ENCODE measurements around the gene BEX3.
"Not testable (repeated sequence)": the region's sequence is repeated elsewhere in the genome, so short reads cannot be mapped to it uniquely, and the experiment has no call there.

The BEX3 gene

GRCh38 chrX:103376979-103377324 is 614 bp downstream of the BEX3 start:
- H3K4me3 ChIP-seq (replicated peaks; ENCODE audit: low read depth, low read length): peak overlapping the region; percentile 65
- no peak for TF ChIP-seq CTCF (IDR thresholded peaks at IDR 0.05; ENCODE audit: low read depth, low read length, missing control alignments)
- DNase-seq (ENCODE audit: extremely low read depth, low read depth): no peak

- DNase-seq (ENCODE audit: extremely low read depth, low read depth): no peak
- TF ChIP-seq CTCF (IDR thresholded peaks at IDR 0.05; ENCODE audit: low read depth, low read length, missing control alignments): no peak
- H3K4me3 ChIP-seq (replicated peaks; ENCODE audit: low read depth, low read length): no peak overlapping the region
Observed at GRCh38 chrX:103378990-103379389, 2.7 kb downstream of the BEX3 start.

- H3K4me3 ChIP-seq (replicated peaks; ENCODE audit: low read depth, low read length): no peak overlapping the region
- DNase-seq (ENCODE audit: extremely low read depth, low read depth): no peak
- no peak for TF ChIP-seq CTCF (IDR thresholded peaks at IDR 0.05; ENCODE audit: low read depth, low read length, missing control alignments)
Observed at GRCh38 chrX:103382877-103383276, 6.5 kb downstream of the BEX3 start.

- TF ChIP-seq CTCF (IDR thresholded peaks at IDR 0.05; ENCODE audit: low read depth, low read length, missing control alignments): no peak
- no peak for DNase-seq (ENCODE audit: extremely low read depth, low read depth)
- H3K4me3 ChIP-seq (replicated peaks; ENCODE audit: low read depth, low read length): no peak overlapping the region
Observed at GRCh38 chrX:103384672-103385071, 8.3 kb downstream of the BEX3 start.

GRCh38 chrX:103385283-103385830 is 9.0 kb downstream of the BEX3 start:
- DNase-seq (ENCODE audit: extremely low read depth, low read depth); H3K4me3 ChIP-seq (replicated peaks; ENCODE audit: low read depth, low read length): not testable (repeated sequence)

GRCh38 chrX:103386332-103386731 is 10.0 kb downstream of the BEX3 start:
- DNase-seq (ENCODE audit: extremely low read depth, low read depth): no peak
- no peak overlapping the region for H3K4me3 ChIP-seq (replicated peaks; ENCODE audit: low read depth, low read length)
- TF ChIP-seq CTCF (IDR thresholded peaks at IDR 0.05; ENCODE audit: low read depth, low read length, missing control alignments): no peak

- no peak for TF ChIP-seq CTCF (IDR thresholded peaks at IDR 0.05; ENCODE audit: low read depth, low read length, missing control alignments)
- no peak for DNase-seq (ENCODE audit: extremely low read depth, low read depth)
- H3K4me3 ChIP-seq (replicated peaks; ENCODE audit: low read depth, low read length): no peak overlapping the region
Observed at GRCh38 chrX:103393487-103393886, 17.1 kb downstream of the BEX3 start.

Measured in HFF-Myc (cell line).